ENCODE measurements around the gene FGF5.

The FGF5 gene

DNA sequence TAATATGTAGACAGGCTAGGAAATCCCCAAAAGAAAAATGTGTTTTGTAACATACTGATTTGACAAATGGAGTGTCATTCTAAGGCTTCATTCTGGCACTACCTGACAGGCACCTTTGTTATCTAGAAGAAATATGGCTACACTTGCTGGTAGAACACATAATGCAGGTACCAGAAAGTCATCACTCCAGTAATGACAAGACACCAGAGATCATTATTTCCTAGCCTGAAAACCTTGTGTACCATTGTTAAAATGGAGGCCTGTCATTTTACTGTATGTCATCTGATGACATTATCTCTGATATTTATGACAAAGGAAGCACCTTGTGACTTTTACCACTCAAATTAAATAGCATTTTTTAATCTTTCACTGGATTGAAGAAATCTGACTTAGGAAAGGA lies 13.5 kb upstream of the FGF5 start:
- TF ChIP-seq, protein P1, sequence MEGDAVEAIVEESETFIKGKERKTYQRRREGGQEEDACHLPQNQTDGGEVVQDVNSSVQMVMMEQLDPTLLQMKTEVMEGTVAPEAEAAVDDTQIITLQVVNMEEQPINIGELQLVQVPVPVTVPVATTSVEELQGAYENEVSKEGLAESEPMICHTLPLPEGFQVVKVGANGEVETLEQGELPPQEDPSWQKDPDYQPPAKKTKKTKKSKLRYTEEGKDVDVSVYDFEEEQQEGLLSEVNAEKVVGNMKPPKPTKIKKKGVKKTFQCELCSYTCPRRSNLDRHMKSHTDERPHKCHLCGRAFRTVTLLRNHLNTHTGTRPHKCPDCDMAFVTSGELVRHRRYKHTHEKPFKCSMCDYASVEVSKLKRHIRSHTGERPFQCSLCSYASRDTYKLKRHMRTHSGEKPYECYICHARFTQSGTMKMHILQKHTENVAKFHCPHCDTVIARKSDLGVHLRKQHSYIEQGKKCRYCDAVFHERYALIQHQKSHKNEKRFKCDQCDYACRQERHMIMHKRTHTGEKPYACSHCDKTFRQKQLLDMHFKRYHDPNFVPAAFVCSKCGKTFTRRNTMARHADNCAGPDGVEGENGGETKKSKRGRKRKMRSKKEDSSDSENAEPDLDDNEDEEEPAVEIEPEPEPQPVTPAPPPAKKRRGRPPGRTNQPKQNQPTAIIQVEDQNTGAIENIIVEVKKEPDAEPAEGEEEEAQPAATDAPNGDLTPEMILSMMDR (IDR thresholded peaks at IDR 0.05; ENCODE audit: low read length, missing control alignments) = no peak
- H3K4me3 ChIP-seq (replicated peaks; ENCODE audit: low read depth, low read length) = no peak overlapping the region
- no peak for DNase-seq (ENCODE audit: low read depth)

DNA sequence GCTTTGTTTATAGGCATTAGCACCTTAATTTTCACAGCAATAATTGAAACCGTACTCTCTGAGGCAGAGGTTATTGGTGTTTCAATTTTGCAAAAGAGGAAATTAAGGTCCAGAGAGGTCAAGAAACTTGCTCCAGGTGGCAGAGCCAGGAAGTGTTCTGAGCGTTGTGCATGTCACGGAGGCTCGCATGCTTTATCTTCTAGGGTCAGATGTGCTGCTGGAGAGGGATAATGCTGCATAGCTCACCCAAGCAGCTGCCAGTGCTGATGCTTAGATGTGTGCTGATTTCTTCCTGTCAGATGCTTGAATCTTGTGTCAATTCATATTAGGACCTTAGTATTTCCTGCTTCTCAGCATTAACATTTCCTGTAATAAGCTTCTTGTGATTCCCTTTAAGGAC lies 13.0 kb upstream of the FGF5 start:
- H3K4me3 ChIP-seq (replicated peaks; ENCODE audit: low read depth, low read length) = no peak overlapping the region
- TF ChIP-seq, protein P1 (IDR thresholded peaks at IDR 0.05; ENCODE audit: low read length, missing control alignments) = no peak
- DNase-seq (ENCODE audit: low read depth) = no peak

DNA sequence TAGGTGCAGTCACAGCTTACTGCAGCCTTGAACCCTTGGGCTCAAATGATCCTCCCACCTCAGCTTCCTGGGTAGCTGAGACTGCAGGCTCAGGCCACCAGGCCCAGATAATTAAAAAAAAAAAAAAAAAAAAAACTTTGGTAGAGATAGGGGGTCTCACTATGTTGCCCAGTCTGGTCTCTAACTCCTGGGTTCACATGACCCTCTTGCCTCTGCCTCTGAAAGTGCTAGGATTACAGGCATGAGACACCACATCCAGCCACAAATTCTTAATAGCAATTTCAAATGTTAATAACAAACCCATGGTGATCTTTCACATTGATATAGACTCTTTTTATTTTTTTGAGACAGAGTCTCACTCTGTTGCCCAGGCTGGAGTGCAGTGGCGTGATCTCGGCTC lies 12.3 kb upstream of the FGF5 start:
- DNase-seq (ENCODE audit: low read depth) = no peak
- no peak overlapping the region for H3K4me3 ChIP-seq (replicated peaks; ENCODE audit: low read depth, low read length)
- TF ChIP-seq, protein P1 (IDR thresholded peaks at IDR 0.05; ENCODE audit: low read length, missing control alignments) = no peak

DNA sequence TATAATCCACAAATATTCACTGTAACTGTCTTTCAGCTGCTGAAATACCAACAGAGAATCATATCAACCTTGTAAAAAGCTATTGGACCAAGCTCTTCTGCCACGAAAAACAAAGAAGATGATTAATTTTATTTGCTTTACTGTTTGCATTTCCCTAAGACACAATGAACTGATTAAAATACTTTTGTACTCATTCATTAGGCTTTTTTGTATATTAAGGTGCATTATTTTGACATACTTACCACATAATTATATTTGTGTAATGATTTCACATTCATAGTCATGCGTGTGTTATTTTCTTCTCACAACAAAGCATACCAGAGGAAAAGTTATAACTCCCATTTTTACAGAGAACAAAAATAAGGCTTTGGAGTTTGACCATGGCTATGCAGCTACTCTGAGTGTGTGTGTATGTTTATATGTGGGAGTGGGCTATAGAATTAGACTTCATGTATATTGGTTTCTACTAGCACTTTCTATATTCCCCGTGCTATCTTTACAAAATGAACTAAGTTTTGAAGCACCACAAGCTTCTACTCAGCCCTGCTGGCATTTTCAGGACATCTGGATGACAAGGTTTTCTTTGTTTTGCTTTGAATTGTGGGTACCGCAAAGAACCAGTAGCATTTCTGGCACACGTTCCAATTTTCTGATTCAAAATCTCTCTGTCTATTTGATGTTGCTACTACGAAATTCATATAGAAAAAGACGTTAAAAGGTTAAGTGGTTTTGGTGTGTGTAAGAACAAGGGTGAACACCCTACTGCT lies 11.0 kb upstream of the FGF5 start:
- no peak for DNase-seq (ENCODE audit: low read depth)
- TF ChIP-seq, protein P1 (IDR thresholded peaks at IDR 0.05; ENCODE audit: low read length, missing control alignments) = no peak
- no peak overlapping the region for H3K4me3 ChIP-seq (replicated peaks; ENCODE audit: low read depth, low read length)

DNA sequence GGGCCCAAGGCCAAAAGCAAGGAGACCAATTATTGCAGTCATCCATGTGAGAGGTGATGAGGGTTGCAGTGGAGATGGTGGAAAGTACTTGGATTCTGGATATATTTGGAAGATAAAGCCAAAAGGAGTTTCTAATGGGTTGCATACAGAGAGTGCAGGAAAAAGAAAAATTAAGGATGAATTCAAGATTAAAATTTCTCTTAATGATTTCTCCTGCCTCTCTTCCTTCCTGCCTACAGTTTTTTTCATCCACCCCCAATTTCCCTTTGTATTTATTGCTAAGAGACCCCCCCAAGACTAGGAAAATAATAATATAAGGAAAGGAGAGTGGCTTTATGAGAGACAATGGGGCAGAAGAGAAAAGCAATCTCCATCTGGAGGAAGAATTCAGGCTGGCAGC lies 8.6 kb upstream of the FGF5 start:
- H3K4me3 ChIP-seq (replicated peaks; ENCODE audit: low read depth, low read length) = no peak overlapping the region
- no peak for DNase-seq (ENCODE audit: low read depth)
- TF ChIP-seq, protein P1 (IDR thresholded peaks at IDR 0.05; ENCODE audit: low read length, missing control alignments) = no peak

DNA sequence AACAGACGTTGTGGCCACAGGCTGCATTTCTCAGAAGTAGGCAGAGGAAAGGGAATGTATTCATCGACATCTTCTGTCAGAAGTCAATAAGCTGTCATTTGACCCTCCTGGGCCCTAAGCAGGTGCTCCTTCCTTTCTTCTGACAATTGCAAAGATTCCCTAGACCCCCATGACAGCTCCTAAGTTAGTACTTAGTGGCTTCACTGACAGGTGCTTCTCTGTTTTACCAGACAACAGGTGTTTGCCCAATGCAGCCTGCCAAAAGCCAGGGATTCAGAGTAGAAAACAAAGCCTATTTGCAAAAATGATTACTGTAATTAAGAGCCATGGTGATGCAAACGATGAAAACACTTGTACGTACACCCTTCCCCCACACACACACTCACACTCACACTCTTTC lies 7.5 kb upstream of the FGF5 start:
- H3K4me3 ChIP-seq (replicated peaks; ENCODE audit: low read depth, low read length) = no peak overlapping the region
- no peak for DNase-seq (ENCODE audit: low read depth)
- TF ChIP-seq, protein P1 (IDR thresholded peaks at IDR 0.05; ENCODE audit: low read length, missing control alignments) = no peak

DNA sequence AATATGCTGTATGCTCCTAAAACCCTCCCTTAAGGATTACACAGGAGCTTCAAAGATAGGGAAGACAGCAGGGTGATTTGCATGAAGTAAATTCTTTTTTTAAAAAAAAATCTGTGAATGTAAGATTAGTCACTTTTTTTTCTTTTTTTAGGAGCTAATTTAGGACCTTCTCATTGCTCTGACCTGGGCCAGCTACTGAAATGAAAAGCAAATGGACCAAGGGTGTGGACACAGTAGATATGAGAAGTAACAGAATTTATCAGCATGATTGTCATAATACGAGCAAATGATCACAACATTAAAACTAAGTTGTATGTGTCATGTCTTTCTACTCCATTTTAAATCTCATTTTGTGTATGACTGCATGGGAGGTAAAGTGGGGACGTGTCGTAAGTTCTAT lies 6.6 kb upstream of the FGF5 start:
- TF ChIP-seq, protein P1 (IDR thresholded peaks at IDR 0.05; ENCODE audit: low read length, missing control alignments) = no peak
- DNase-seq (ENCODE audit: low read depth) = no peak
- no peak overlapping the region for H3K4me3 ChIP-seq (replicated peaks; ENCODE audit: low read depth, low read length)

All from fibroblast of pulmonary artery (primary cell).